GM12891 (cell line): ENCODE measurements around the gene AP2A2.

Source experiments
- POLR2A ChIP-seq: IDR thresholded peaks from 2 replicates; pipeline ENCODE4 v1.6.1; 2011; ENCODE audit warnings: low read depth, low read length, control low read depth
- POLR2AphosphoS5 ChIP-seq: IDR thresholded peaks from 2 replicates; pipeline ENCODE4 v1.6.1; 2011; ENCODE audit warnings: low read depth, low read length, control low read depth
- SPI1 ChIP-seq: IDR thresholded peaks from 2 replicates; pipeline ENCODE4 v1.6.1; 2011; ENCODE audit warnings: low read depth, low read length, control low read depth

DNA sequence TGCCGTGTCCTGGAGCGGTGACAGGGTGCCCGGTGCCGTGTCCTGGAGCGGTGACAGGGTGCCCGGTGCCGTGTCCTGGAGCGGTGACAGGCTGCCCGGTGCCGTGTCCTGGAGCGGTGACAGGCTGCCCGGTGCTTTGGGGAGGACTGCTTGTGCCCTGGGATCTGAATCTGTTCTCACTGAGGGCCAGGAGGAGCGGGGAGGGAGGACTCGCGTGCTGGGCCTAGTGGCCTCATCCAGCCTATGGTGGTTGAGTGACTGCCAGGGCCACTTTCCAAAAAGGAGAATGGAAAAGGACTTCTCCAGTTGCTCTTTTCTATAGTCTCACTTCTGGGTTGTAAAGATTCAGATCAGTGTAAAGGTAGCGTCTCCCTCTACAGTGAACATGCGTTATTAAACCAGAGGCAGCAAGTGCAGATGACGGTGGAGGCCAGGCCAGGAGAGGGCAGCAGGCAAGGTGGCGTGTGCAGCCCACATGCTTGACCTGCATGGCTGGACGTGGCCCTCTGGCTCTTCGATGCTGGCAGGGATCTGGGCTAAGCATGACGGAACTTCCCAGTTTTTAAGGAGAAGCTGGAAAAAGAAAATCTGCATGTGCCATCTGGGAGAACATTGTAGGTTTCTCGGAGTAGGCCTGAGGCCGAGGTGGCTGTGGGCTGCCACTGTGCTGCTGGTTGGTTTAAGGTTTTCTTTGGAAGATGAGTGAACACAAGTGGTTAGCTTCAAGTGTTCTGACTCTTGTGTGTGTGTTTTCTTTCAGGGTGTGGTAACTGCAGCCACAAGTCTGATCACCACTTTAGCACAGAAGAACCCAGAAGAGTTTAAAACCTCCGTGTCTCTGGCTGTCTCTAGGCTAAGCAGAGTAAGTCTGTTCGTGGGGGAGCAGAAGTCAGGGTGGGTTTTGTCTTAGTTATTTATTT lies 55.0 kb downstream of the AP2A2 start:
- TF ChIP-seq SPI1 = no peak
- no peak for TF ChIP-seq POLR2A
- TF ChIP-seq POLR2AphosphoS5 = no peak
